ENCODE data around the gene TLR9.

The TLR9 gene

DNA sequence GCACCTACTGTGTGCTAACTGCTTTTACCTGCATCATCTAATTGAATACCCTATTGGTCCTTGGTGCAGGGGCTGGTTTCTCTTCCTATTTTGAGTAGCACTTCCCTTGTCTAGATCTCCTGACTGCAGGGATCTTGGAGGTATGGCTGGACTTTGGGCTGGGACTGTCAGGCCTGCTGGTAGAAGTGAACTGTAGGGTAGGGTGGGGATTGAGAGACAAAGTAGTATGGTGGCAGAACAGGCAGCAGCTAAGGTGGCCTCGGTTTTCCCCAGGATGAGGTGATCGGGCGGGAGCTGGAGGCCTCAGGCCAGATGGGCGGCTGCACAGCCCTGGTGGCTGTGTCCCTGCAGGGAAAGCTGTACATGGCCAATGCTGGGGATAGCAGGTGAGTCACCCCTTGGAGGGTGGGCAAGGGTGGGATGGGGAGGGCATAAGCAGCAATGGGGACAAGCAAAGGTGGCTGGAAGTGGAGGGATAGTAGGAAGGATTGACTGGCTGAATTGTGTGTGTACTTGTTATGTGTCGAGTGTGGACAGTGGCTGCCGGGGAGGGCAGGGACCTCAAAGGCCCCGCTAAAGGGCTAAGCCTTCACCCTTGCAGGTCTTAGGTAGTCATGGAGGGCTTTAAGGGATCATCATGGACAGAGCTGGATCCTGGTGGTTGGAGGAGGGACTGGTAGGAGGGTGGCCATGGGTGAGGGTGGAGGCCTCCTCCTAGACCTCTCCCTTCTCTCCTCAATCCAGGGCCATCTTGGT, 22.1 kb upstream of the TLR9 start:
- TF ChIP-seq, protein P1, sequence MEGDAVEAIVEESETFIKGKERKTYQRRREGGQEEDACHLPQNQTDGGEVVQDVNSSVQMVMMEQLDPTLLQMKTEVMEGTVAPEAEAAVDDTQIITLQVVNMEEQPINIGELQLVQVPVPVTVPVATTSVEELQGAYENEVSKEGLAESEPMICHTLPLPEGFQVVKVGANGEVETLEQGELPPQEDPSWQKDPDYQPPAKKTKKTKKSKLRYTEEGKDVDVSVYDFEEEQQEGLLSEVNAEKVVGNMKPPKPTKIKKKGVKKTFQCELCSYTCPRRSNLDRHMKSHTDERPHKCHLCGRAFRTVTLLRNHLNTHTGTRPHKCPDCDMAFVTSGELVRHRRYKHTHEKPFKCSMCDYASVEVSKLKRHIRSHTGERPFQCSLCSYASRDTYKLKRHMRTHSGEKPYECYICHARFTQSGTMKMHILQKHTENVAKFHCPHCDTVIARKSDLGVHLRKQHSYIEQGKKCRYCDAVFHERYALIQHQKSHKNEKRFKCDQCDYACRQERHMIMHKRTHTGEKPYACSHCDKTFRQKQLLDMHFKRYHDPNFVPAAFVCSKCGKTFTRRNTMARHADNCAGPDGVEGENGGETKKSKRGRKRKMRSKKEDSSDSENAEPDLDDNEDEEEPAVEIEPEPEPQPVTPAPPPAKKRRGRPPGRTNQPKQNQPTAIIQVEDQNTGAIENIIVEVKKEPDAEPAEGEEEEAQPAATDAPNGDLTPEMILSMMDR (conservative IDR thresholded peaks at IDR 0.05): no peak
- TF ChIP-seq ZFX (IDR thresholded peaks at IDR 0.05): no peak
- H3K27ac ChIP-seq: no peak overlapping the region

- TF ChIP-seq ZFX (IDR thresholded peaks at IDR 0.05): no peak
- TF ChIP-seq, protein P1 (conservative IDR thresholded peaks at IDR 0.05): no peak
- no peak overlapping the region for H3K27ac ChIP-seq
Observed at GRCh38 chr3:52246728-52247408, 21.4 kb upstream of the TLR9 start.

DNA sequence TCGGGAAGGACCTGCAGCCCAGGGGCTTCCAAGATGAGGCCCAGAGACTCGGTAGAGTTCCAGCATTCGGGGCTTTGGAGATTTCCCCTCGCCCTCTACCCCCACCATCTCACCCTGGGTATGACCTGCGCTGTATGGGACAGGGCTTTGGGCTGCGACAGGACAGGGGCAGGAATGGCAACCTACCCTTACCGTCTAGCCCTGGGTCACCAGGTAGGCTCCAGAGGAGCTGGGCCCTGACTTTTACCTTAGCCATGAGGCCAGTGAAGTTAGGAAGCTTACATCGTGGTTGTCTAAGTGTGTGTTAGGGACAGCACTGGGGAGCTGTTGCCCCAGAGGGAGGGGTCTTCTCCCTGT, 20.8 kb upstream of the TLR9 start:
- H3K27ac ChIP-seq: peak overlapping the region; percentile 51
- TF ChIP-seq, protein P1 (conservative IDR thresholded peaks at IDR 0.05): no peak
- TF ChIP-seq ZFX (IDR thresholded peaks at IDR 0.05): no peak

DNA sequence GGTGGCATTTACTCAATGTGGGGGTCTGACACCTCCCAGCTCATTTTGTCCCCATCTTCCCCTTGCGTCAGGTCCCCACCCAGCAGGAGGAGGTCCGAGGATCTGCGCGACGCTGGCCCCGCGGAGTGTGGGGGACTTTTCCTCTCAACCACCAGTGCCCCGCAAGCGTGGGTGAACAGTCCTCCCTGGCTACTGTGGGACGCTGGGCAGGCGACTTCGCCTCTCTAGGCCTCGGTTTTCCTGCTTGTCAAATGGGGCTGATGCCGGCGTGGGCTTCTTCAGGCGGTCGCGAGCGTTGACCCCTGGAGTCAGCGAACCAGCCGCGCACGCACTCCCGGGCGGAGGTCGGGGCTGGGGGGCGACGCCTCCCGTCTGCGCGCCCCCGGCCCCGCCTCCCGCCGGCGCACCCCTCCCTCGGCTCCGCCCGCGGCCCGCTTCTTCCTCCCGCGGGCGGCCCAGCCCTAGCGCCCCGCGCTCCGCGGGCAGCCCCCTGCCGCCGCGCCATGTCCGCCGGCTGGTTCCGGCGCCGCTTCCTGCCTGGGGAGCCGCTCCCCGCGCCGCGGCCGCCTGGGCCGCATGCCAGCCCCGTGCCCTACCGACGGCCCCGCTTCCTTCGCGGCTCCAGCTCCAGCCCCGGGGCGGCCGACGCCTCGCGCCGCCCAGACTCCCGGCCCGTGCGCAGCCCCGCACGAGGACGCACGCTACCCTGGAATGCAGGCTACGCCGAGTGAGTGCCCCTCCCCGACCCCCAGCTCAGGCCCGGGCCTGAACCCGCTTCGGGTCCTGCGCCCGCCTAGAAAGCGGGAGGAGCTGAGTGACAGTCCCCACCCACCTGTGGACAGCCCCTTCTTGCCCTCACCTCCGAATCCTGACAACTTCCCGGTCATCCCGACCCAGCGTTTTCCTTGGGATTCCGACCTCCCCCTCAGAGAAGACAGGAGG, 20.1 kb upstream of the TLR9 start, which contains the start of gene PPM1M:
Gene PPM1M, plus strand, starts transcription at position 438 of the 942 bp plus-strand sequence. Its CDS starts 66 bp downstream, at position 504.
- peak within 1 kb of the TSS; percentile 51 for H3K27ac ChIP-seq
- peak; percentile 66; the same call in 1 of the 2 replicates for TF ChIP-seq ZFX (IDR thresholded peaks at IDR 0.05)
- TF ChIP-seq, protein P1 (conservative IDR thresholded peaks at IDR 0.05): no peak

DNA sequence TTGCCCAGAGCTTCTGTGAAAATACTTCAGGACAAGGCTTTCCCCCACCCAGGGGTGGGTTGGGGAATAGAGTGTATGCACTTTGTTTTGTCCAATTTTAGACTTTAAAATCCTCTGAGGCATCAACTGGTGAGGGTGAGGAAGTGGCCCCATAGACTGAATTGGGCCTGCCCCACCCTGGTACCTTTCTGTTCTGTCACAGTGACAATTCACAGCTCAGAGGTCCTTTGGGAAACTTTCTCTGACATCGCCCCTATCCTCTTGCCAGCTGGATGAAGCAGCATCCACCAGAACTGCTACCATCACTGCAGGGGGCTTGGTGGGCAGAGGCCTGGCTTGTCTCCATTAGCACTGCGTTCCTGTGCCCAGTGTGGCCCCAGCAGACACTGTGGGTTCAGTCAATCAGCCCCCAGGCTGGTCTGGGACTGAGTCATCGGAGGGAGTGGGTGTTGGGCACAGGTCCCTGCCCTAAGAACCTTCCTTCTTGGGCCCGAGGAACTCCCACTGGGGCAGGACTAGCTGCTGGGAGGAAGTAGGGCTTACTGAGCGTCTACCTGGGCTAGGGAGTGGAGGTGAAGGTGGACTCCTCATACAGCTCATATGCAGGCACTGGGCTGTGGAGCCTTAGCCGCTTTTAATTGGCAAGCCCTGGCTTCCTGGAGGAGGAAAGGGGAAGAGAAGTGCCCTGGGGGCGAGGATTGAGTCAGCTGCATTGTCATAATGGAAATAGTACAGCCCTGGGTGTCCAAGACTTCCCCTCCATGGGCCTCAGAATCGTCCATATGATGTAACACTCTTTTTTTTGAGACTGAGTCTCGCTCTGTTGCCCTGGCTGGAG, 18.6 kb upstream of the TLR9 start:
- TF ChIP-seq, protein P1 (conservative IDR thresholded peaks at IDR 0.05): no peak
- TF ChIP-seq ZFX (IDR thresholded peaks at IDR 0.05): no peak
- no peak overlapping the region for H3K27ac ChIP-seq

GRCh38 chr3:52242039-52242438, 16.6 kb upstream of the TLR9 start:
- no peak for TF ChIP-seq ZFX (IDR thresholded peaks at IDR 0.05)
- TF ChIP-seq, protein P1 (conservative IDR thresholded peaks at IDR 0.05): no peak
- H3K27ac ChIP-seq: no peak overlapping the region
